Bronchial epithelial cell (primary cell): Measurements from ENCODE around the gene ACTC1. TPM values are rescaled to one million over a fixed set of nuclear protein-coding genes. Genes with fewer than 3 reads are reported as not detected.
"Not testable (repeated sequence)": the region's sequence is repeated elsewhere in the genome, so short reads cannot be mapped to it uniquely, and the experiment has no call there.

Experiments
- DNase-seq: peaks from one replicate; pipeline ENCODE4 v3.0.0-alpha.2; 2010; ENCODE audit warnings: low read depth
- FAIRE-seq: peaks from 2 replicates; lab custom pipeline; 2011; peaks lifted over from hg19 to GRCh38; lab: Jason Lieb, UNC
- H3K27me3 ChIP-seq: 2 replicates; pipeline ENCODE4 v1.5.1; 2011; ENCODE audit warnings: low read length; ENCODE audit not compliant: control insufficient read depth, insufficient read depth
- H3K36me3 ChIP-seq: 2 replicates; pipeline ENCODE4 v1.5.1; 2011; ENCODE audit warnings: low read length; ENCODE audit not compliant: control insufficient read depth, insufficient read depth
- H3K4me3 ChIP-seq: 2 replicates; pipeline ENCODE4 v1.5.1; 2011; ENCODE audit warnings: mild to moderate bottlenecking, low read depth, low read length, control low read depth
- total RNA-seq: library from RNA; depleted of rRNA; stranded (reverse); fragments of >200 nt; gene quantifications from 2 replicates; pipeline ENCODE4 v1.2.1, GENCODE V29; 2014
- TF ChIP-seq, protein P1 (sequence below): IDR thresholded peaks from 2 replicates; pipeline ENCODE4 v1.5.1; 2011; ENCODE audit warnings: mild to moderate bottlenecking, moderate library complexity, low read length, control low read depth, inconsistent platforms; ENCODE audit not compliant: insufficient read depth, severe bottlenecking

The ACTC1 gene
- total RNA-seq, 1 donor from 2014 or later: not detected

GRCh38 chr15:34812369-34812768, 17.0 kb upstream of the ACTC1 start:
- no peak for FAIRE-seq
- Histone ChIP-seq H3K27me3 (no peaks in the 10 kb centered on the region), H3K4me3 (no peak overlapping the region), H3K36me3 (no peaks in the 10 kb centered on the region)
- no peak for DNase-seq
- TF ChIP-seq, protein P1, sequence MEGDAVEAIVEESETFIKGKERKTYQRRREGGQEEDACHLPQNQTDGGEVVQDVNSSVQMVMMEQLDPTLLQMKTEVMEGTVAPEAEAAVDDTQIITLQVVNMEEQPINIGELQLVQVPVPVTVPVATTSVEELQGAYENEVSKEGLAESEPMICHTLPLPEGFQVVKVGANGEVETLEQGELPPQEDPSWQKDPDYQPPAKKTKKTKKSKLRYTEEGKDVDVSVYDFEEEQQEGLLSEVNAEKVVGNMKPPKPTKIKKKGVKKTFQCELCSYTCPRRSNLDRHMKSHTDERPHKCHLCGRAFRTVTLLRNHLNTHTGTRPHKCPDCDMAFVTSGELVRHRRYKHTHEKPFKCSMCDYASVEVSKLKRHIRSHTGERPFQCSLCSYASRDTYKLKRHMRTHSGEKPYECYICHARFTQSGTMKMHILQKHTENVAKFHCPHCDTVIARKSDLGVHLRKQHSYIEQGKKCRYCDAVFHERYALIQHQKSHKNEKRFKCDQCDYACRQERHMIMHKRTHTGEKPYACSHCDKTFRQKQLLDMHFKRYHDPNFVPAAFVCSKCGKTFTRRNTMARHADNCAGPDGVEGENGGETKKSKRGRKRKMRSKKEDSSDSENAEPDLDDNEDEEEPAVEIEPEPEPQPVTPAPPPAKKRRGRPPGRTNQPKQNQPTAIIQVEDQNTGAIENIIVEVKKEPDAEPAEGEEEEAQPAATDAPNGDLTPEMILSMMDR: no peak

DNA sequence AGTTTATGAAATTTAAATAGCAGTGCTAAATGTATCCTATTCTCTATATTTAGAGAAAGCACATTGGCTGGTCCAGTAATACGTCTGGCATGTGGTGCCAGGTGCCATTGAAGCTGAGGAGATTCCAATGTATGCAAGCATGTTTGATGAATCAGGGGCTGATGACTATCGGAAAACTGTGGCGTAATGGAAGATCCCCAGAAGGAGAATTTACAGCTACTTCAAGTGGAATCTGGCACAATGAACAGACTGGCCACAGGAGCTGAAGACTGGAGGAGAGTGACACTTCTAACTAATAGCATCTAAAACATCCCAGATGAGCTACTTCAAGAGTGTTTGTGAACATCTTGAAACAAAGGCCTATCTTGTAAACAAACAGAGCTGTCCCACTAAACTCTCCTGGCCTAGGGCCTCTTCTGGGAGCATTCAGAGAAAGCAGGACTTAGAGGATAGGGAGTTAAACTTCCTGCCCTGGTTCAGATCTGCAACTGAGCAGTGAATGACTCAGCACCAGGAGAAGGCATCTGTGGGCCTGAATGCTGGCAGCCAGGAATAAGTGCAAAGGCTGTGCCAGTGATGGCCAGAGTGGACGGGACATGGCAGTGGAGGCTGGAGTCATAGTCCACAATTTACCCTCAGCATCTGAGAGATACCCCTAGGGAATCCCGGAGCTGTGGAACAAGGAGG, 15.2 kb upstream of the ACTC1 start:
- TF ChIP-seq, protein P1: no peak
- FAIRE-seq (no peak), DNase-seq (peak; percentile 94)
- Histone ChIP-seq H3K4me3 (no peak overlapping the region), H3K36me3 (no peaks in the 10 kb centered on the region), H3K27me3 (peaks cover 4% of the 10 kb centered on the region)

- FAIRE-seq: no peak
- Histone ChIP-seq H3K4me3 (no peak overlapping the region), H3K27me3 (peaks cover 4% of the 10 kb centered on the region), H3K36me3 (no peaks in the 10 kb centered on the region)
- no peak for DNase-seq
- TF ChIP-seq, protein P1: no peak
Measured at GRCh38 chr15:34809186-34809585, 13.8 kb upstream of the ACTC1 start.

DNA sequence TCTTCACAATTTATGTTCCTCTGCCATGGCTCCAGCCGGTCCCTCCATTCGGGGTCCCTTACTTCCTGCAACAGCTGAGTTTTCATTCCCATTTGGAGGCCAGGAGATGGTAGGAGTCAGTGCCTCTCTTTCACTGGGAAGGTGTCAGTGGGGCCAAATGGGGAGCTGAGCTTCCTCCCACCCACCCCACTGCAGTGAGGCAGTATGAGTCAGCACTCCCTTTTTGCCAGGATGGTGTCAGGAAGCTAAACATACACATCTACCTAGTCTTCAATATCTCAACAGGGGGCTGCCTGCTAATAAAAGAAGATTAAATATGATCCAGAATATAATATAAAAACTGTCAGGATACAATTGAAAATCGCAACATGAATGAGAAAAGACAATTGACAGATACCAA, 12.7 kb upstream of the ACTC1 start:
- TF ChIP-seq, protein P1: no peak
- H3K4me3 ChIP-seq: no peak overlapping the region
- no peak for FAIRE-seq
- H3K27me3 ChIP-seq: peaks cover 4% of the 10 kb centered on the region
- no peaks in the 10 kb centered on the region for H3K36me3 ChIP-seq
- peak; percentile 55 for DNase-seq

DNA sequence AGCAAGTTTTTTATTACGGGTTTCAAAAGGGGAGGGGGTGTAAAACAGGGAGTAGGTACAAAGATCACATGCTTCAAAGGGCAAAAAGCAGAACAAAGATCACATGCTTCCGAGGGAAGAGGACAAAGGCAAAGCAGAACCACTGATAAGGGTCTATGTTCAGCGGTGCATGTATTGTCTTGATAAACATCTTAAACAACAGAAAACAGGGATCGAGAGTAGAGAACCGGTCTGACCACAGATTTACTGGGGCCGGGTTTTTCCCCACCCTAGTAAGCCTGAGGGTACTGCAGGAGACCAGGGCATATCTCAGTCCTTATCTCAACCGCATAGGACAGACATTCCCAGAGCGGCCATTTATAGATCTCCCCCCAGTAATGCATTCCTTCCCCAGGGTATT, 11.9 kb upstream of the ACTC1 start:
- not testable (repeated sequence) for H3K36me3 ChIP-seq, FAIRE-seq, H3K27me3 ChIP-seq, DNase-seq, H3K4me3 ChIP-seq

DNA sequence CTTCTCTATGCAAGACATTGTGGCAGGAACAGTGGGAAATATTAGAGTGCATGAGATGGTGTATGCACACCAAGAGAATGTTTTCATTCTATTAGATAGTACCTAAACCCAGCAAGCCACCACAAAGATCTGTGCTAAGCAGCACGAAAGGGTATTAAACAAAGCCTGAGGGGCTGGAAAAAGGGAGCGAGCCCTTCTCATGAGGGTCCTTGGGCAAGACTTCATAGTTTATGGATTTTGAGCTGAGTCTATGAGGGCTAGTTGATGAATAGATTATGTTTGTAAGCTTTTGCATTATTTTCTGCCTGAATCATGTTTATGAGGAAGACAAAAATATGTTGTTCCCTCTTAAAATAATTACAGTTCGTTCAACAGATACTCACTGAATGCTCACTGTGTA, 9.4 kb upstream of the ACTC1 start:
- Histone ChIP-seq H3K4me3 (no peak overlapping the region), H3K27me3 (peaks cover 4% of the 10 kb centered on the region), H3K36me3 (no peaks in the 10 kb centered on the region)
- DNase-seq (no peak), FAIRE-seq (no peak)
- TF ChIP-seq, protein P1: no peak
